Astrocyte (in vitro differentiated cells and primary cell): ENCODE data around the gene NCDN.

ENCODE experiments used
- CTCF ChIP-seq: IDR thresholded peaks from 2 replicates; pipeline ENCODE4 v1.5.1; 2011; ENCODE audit warnings: low read depth, mild to moderate bottlenecking, inconsistent platforms, low read length, moderate library complexity; ENCODE audit not compliant: insufficient read depth
- EZH2 ChIP-seq: IDR thresholded peaks from 2 replicates; pipeline ENCODE4 v1.6.1; 2012; ENCODE audit warnings: mild to moderate bottlenecking, low read length, inconsistent platforms; ENCODE audit not compliant: insufficient read depth

DNA sequence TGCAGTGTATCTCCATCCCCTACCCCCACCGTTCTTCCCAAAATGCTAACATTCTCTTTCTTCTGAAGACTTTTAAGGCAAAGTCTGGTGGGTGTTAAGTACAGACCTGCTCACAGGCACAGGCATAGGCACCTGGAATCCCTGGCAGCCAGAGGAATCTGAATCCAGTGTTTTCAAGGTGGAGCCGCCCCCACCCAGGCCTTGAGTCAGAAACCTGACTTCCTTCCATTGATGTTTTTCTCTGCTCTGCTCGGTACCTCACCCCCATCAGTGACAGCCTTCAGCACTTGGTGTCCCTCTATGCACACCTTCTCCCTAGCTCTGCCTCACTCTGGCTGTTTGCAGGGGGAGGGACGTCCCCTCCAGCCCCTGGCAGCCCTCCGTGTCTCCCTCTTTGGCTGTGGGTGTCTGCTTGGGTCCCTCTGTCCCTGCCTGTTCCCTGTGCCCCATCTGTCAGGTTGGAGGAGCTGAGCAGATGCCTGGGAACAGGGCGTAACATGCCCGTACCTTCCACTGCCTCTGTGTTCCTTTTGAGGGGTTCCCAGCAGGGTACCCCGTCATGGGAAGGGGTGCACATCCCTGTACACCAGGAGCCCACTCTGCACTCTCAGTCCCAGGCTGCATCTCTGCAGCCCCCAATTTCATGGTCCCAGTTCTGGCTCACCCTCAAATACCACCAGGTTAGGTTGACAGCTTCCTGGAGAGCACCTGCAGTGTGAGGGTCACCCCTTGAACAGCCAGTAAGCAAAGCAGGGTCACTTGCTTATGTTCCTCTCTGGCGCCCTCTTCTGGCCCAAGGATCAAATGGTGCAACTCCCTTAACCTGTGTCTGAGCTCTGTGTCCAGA lies 6.7 kb downstream of the NCDN start:
- peak; percentile 82 for TF ChIP-seq CTCF
- TF ChIP-seq EZH2, result no peak
